ENCODE data around the gene IL16. TPM values are rescaled to one million over a fixed set of nuclear protein-coding genes. Genes with fewer than 3 reads are reported as not detected.
A peak's percentile ranks its signal among the peaks of the same experiment; 100 is the strongest.

Gene IL16
- total RNA-seq, 6 experiments from 2014 or later, result 2.0 to 6.8 (median 3.2) TPM

- no peaks in the 10 kb centered on the region for H3K36me3 ChIP-seq
- no peaks in the 10 kb centered on the region for H3K27me3 ChIP-seq
- no peaks in the 10 kb centered on the region for H3K9me3 ChIP-seq
- H3K4me3 ChIP-seq, result no peak overlapping the region
- intact Hi-C loops (cut with DNase I), result no loop called here
- no peaks in the 10 kb centered on the region for H3K4me1 ChIP-seq
- no peak overlapping the region for H3K27ac ChIP-seq
- DNase-seq, result no peak
- TF ChIP-seq POLR2A (IDR thresholded peaks at IDR 0.05), result no peak
- TF ChIP-seq, protein P1, sequence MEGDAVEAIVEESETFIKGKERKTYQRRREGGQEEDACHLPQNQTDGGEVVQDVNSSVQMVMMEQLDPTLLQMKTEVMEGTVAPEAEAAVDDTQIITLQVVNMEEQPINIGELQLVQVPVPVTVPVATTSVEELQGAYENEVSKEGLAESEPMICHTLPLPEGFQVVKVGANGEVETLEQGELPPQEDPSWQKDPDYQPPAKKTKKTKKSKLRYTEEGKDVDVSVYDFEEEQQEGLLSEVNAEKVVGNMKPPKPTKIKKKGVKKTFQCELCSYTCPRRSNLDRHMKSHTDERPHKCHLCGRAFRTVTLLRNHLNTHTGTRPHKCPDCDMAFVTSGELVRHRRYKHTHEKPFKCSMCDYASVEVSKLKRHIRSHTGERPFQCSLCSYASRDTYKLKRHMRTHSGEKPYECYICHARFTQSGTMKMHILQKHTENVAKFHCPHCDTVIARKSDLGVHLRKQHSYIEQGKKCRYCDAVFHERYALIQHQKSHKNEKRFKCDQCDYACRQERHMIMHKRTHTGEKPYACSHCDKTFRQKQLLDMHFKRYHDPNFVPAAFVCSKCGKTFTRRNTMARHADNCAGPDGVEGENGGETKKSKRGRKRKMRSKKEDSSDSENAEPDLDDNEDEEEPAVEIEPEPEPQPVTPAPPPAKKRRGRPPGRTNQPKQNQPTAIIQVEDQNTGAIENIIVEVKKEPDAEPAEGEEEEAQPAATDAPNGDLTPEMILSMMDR (IDR thresholded peaks at IDR 0.05), result no peak
- 37% methylated on average over 12 of the region's 13 CpGs for WGBS (ENCODE audit: insufficient coverage, low coverage, low lambda C conversion rate, missing lambda C conversion rate)
- ATAC-seq, result no peak
Observed at GRCh38 chr15:81182031-81182755, 14.5 kb upstream of the IL16 start.

DNA sequence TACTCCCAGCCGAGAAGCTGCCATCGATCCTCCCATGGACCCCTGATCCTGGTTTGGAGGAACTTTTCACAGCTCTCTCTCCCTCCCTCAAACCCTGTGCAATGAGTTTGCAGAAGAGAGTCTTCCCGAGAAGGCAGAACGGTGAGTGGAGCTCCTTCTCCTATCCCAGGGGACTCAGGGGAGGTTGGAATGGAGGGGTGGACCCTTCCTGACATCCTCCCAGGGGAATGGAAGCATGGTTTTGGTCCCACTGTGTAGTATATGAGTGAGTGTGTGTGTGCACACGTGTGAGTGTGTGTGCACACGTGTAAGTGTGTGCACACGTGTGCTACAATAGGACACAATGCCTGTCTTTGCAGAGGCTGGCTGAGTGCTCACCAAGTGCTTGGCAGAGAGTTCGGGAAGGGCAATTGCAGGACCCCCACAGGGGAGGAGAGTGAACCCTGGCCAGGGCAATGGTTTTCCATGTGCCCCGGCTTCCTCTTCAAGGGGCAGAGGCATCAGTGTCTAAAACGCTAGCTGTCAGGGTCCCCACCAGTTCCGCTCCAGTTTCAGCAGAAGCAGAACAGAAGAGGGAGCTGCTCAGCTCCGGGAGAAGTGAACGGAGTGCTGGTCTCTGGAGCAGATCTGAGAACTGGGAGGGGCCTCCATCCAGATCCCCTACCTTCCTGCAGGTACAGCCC lies 13.8 kb upstream of the IL16 start:
- 37% methylated on average over 7 of the region's 13 CpGs for WGBS (ENCODE audit: insufficient coverage, low coverage, low lambda C conversion rate, missing lambda C conversion rate)
- Histone ChIP-seq H3K4me3 (no peak overlapping the region), H3K9me3 (no peaks in the 10 kb centered on the region), H3K4me1 (no peaks in the 10 kb centered on the region), H3K27me3 (no peaks in the 10 kb centered on the region), H3K27ac (no peak overlapping the region), H3K36me3 (no peaks in the 10 kb centered on the region)
- peak in 1 of 4 donors; percentile 21 for ATAC-seq
- intact Hi-C loops (cut with DNase I), result no loop called here
- TF ChIP-seq, protein P1 (IDR thresholded peaks at IDR 0.05), result no peak
- TF ChIP-seq POLR2A (IDR thresholded peaks at IDR 0.05), result no peak
- no peak for DNase-seq

DNA sequence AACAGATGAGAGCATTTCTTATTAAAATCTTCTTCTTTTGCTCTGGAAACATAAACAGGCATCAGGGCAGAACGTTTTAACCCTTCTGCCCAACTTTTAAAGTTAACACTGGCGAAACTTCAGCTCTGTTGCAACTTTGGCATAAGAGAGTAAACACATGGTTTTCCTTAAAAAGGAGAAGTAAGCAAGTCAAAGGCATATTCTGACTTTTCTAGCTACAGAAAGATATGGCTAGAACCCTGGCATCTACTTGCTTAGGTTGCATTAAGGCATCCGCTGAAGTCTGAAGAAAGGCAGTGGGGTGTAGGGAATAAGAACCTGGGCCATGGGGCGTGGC lies 13.3 kb upstream of the IL16 start:
- no peaks in the 10 kb centered on the region for H3K36me3 ChIP-seq
- no peaks in the 10 kb centered on the region for H3K4me1 ChIP-seq
- TF ChIP-seq, protein P1 (IDR thresholded peaks at IDR 0.05), result no peak
- no peak for TF ChIP-seq POLR2A (IDR thresholded peaks at IDR 0.05)
- intact Hi-C loops (cut with DNase I), result no loop called here
- no peaks in the 10 kb centered on the region for H3K27me3 ChIP-seq
- no peak overlapping the region for H3K4me3 ChIP-seq
- H3K9me3 ChIP-seq, result no peaks in the 10 kb centered on the region
- no peak overlapping the region for H3K27ac ChIP-seq
- 31% methylated on average over 3 of the region's 4 CpGs for WGBS (ENCODE audit: insufficient coverage, low coverage, low lambda C conversion rate, missing lambda C conversion rate)
- ATAC-seq (no peak), DNase-seq (no peak)

- intact Hi-C loops (cut with DNase I), result no loop called here
- peak in 1 of 4 donors; percentile 39 for ATAC-seq
- H3K27me3 ChIP-seq, result no peaks in the 10 kb centered on the region
- TF ChIP-seq POLR2A (IDR thresholded peaks at IDR 0.05), result no peak
- TF ChIP-seq, protein P1 (IDR thresholded peaks at IDR 0.05), result no peak
- no peaks in the 10 kb centered on the region for H3K36me3 ChIP-seq
- DNase-seq, result no peak
- H3K4me3 ChIP-seq, result no peak overlapping the region
- no peak overlapping the region for H3K27ac ChIP-seq
- no peaks in the 10 kb centered on the region for H3K4me1 ChIP-seq
- H3K9me3 ChIP-seq, result no peaks in the 10 kb centered on the region
- WGBS (ENCODE audit: insufficient coverage, low coverage, low lambda C conversion rate, missing lambda C conversion rate), result 31% methylated on average over 2 of the region's 5 CpGs
Observed at GRCh38 chr15:81184188-81184587, 12.5 kb upstream of the IL16 start.
